Upper lobe of left lung (tissue), 4 donors: Measurements from ENCODE around the gene EYS.

ENCODE experiments used
- CTCF ChIP-seq, 6 experiments: fragments of 450-650 bp in 4 of 6; fragments of 200-600 bp in 2 of 6; sonication (generic) in 2 of 6; IDR thresholded peaks; one replicate each; pipeline ENCODE4 v1.5.1; 2016 to 2019; ENCODE audit warnings: antibody characterized with exemption in 6 of 6
- POLR2AphosphoS5 ChIP-seq, 2 donors: sonication (generic); formaldehyde crosslinking; IDR thresholded peaks; one replicate each; pipeline ENCODE4 v1.5.1; 2017; ENCODE audit warnings: antibody characterized with exemption in 2 of 2

- TF ChIP-seq POLR2AphosphoS5 (IDR thresholded peaks at IDR 0.05) (no peak), CTCF (IDR thresholded peaks at IDR 0.05) (no peak)
Measured at GRCh38 chr6:64904616-64905015, 802.4 kb downstream of the EYS start.
